HepG2 (cell line): ENCODE data around the gene ACTA2. TPM values are rescaled to one million over a fixed set of nuclear protein-coding genes. Genes with fewer than 3 reads are reported as not detected.

Source experiments
- CREM ChIP-seq, 2 experiments: sonication (generic) in 1 of 2; formaldehyde crosslinking in 1 of 2; IDR thresholded peaks; 2 replicates each; pipeline versions ENCODE4 v1.4.0 to v1.6.1; 2016 to 2020; ENCODE audit warnings: antibody characterized with exemption in 1 of 2, mild to moderate bottlenecking in 1 of 2, missing genetic modification reagents in 1 of 2
- ISL2 ChIP-seq: sonication (generic); formaldehyde crosslinking; IDR thresholded peaks from 2 replicates; pipeline ENCODE4 v1.5.0; 2020; ENCODE audit warnings: missing genetic modification reagents
- MBD4 ChIP-seq: IDR thresholded peaks from 2 replicates; pipeline ENCODE4 v1.6.1; 2012; ENCODE audit warnings: low read length, inconsistent platforms, borderline replicate concordance
- RARA ChIP-seq: IDR thresholded peaks from 2 replicates; pipeline ENCODE4 v1.6.1; 2016; ENCODE audit warnings: missing genetic modification reagents, missing compliant biosample characterization
- ZFP36L1 ChIP-seq: sonication (generic); formaldehyde crosslinking; IDR thresholded peaks from 2 replicates; pipeline ENCODE4 v1.8.0; 2022; ENCODE audit warnings: mild to moderate bottlenecking, missing genetic modification reagents, moderate library complexity
- ZNF33B ChIP-seq: sonication (generic); formaldehyde crosslinking; IDR thresholded peaks from 2 replicates; pipeline ENCODE4 v1.5.1; 2020; ENCODE audit warnings: mild to moderate bottlenecking, missing genetic modification reagents
- polyA plus RNA-seq, 8 experiments: library from polyadenylated mRNA; depleted of rRNA in 3 of 8; stranded (reverse) in 7 of 8; unstranded in 1 of 8; fragments of >200 nt; fragmentation: Illumina TruSeq in 4 of 8; extraction: Trizol in 4 of 8; gene quantifications; 2 replicates each; pipeline versions ENCODE4 v1.2.1 to v1.2.3, GENCODE V29; 2011 to 2016; ENCODE audit warnings: low read depth in 4 of 8, missing spikeins in 1 of 8, mixed read lengths in 1 of 8; ENCODE audit not compliant: insufficient read depth in 1 of 8
- total RNA-seq, 5 experiments: library from RNA; depleted of rRNA; stranded (reverse); fragments of >200 nt; fragmentation: Illumina TruSeq; extraction: Trizol; gene quantifications; 2 replicates each; pipeline ENCODE4 v1.2.3, GENCODE V29; 2016; ENCODE audit warnings: low read depth in 1 of 5
- TF ChIP-seq, protein P1 (sequence below): sonication (generic); formaldehyde crosslinking; IDR thresholded peaks from 2 replicates; pipeline ENCODE4 v1.4.0; 2020; ENCODE audit warnings: missing genetic modification reagents, borderline replicate concordance
- TF ChIP-seq, protein P2 (sequence below): sonication (generic); formaldehyde crosslinking; IDR thresholded peaks from 2 replicates; pipeline ENCODE4 v1.5.0; 2020; ENCODE audit warnings: mild to moderate bottlenecking, missing genetic modification reagents, borderline replicate concordance
- TF ChIP-seq, protein P3 (sequence below): sonication (generic); formaldehyde crosslinking; IDR thresholded peaks from 2 replicates; pipeline ENCODE4 v1.5.1; 2020; ENCODE audit warnings: missing genetic modification reagents, mild to moderate bottlenecking, borderline replicate concordance
- TF ChIP-seq, protein P4 (sequence below): sonication (generic); formaldehyde crosslinking; IDR thresholded peaks from 2 replicates; pipeline ENCODE4 v1.4.0; 2020; ENCODE audit warnings: missing genetic modification reagents, low read depth, mild to moderate bottlenecking, borderline replicate concordance
- TF ChIP-seq, protein P5 (sequence below): sonication (generic); formaldehyde crosslinking; IDR thresholded peaks from 2 replicates; pipeline ENCODE4 v1.4.0; 2020; ENCODE audit warnings: missing genetic modification reagents

ACTA2 gene
- total and polyA plus RNA-seq, 2 of the 13 experiments (the other 11 are each of a cell fraction or from before 2014, with no cell fraction given) = 21.8 to 59.9 TPM

DNA sequence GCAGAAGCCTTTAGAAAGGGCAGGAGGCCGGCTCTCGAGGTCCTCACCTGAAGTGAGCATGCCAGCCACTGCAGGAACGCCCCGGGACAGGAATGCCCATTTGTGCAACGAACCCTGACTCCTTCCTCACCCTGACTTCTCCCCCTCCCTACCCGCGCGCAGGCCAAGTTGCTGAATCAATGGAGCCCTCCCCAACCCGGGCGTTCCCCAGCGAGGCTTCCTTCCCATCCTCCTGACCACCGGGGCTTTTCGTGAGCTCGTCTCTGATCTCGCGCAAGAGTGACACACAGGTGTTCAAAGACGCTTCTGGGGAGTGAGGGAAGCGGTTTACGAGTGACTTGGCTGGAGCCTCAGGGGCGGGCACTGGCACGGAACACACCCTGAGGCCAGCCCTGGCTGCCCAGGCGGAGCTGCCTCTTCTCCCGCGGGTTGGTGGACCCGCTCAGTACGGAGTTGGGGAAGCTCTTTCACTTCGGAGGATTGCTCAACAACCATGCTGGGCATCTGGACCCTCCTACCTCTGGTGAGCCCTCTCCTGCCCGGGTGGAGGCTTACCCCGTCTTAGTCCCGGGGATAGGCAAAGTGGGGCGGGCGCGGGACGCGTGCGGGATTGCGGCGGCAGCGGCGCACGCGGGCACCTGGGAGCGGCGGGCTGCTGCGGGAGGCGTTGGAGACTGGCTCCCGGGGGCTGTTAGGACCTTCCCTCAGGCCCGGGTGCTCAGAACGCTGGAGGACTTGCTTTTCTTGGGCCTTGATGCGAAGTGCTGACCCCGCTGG lies 38.0 kb upstream of the ACTA2 start, which contains the start of gene FAS (continued):
- TF ChIP-seq, protein P1, sequence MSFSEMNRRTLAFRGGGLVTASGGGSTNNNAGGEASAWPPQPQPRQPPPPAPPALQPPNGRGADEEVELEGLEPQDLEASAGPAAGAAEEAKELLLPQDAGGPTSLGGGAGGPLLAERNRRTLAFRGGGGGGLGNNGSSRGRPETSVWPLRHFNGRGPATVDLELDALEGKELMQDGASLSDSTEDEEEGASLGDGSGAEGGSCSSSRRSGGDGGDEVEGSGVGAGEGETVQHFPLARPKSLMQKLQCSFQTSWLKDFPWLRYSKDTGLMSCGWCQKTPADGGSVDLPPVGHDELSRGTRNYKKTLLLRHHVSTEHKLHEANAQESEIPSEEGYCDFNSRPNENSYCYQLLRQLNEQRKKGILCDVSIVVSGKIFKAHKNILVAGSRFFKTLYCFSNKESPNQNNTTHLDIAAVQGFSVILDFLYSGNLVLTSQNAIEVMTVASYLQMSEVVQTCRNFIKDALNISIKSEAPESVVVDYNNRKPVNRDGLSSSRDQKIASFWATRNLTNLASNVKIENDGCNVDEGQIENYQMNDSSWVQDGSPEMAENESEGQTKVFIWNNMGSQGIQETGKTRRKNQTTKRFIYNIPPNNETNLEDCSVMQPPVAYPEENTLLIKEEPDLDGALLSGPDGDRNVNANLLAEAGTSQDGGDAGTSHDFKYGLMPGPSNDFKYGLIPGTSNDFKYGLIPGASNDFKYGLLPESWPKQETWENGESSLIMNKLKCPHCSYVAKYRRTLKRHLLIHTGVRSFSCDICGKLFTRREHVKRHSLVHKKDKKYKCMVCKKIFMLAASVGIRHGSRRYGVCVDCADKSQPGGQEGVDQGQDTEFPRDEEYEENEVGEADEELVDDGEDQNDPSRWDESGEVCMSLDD (CRISPR knock-in tag) = no peak
- TF ChIP-seq, protein P2, sequence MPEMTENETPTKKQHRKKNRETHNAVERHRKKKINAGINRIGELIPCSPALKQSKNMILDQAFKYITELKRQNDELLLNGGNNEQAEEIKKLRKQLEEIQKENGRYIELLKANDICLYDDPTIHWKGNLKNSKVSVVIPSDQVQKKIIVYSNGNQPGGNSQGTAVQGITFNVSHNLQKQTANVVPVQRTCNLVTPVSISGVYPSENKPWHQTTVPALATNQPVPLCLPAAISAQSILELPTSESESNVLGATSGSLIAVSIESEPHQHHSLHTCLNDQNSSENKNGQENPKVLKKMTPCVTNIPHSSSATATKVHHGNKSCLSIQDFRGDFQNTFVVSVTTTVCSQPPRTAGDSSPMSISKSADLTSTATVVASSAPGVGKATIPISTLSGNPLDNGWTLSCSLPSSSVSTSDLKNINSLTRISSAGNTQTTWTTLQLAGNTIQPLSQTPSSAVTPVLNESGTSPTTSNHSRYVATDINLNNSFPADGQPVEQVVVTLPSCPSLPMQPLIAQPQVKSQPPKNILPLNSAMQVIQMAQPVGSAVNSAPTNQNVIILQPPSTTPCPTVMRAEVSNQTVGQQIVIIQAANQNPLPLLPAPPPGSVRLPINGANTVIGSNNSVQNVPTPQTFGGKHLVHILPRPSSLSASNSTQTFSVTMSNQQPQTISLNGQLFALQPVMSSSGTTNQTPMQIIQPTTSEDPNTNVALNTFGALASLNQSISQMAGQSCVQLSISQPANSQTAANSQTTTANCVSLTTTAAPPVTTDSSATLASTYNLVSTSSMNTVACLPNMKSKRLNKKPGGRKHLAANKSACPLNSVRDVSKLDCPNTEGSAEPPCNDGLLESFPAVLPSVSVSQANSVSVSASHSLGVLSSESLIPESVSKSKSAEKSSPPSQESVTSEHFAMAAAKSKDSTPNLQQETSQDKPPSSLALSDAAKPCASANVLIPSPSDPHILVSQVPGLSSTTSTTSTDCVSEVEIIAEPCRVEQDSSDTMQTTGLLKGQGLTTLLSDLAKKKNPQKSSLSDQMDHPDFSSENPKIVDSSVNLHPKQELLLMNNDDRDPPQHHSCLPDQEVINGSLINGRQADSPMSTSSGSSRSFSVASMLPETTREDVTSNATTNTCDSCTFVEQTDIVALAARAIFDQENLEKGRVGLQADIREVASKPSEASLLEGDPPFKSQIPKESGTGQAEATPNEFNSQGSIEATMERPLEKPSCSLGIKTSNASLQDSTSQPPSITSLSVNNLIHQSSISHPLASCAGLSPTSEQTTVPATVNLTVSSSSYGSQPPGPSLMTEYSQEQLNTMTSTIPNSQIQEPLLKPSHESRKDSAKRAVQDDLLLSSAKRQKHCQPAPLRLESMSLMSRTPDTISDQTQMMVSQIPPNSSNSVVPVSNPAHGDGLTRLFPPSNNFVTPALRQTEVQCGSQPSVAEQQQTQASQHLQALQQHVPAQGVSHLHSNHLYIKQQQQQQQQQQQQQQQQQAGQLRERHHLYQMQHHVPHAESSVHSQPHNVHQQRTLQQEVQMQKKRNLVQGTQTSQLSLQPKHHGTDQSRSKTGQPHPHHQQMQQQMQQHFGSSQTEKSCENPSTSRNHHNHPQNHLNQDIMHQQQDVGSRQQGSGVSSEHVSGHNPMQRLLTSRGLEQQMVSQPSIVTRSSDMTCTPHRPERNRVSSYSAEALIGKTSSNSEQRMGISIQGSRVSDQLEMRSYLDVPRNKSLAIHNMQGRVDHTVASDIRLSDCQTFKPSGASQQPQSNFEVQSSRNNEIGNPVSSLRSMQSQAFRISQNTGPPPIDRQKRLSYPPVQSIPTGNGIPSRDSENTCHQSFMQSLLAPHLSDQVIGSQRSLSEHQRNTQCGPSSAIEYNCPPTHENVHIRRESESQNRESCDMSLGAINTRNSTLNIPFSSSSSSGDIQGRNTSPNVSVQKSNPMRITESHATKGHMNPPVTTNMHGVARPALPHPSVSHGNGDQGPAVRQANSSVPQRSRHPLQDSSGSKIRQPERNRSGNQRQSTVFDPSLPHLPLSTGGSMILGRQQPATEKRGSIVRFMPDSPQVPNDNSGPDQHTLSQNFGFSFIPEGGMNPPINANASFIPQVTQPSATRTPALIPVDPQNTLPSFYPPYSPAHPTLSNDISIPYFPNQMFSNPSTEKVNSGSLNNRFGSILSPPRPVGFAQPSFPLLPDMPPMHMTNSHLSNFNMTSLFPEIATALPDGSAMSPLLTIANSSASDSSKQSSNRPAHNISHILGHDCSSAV (CRISPR knock-in tag) = no peak
- no peak for TF ChIP-seq CREM (IDR thresholded peaks at IDR 0.05)
- TF ChIP-seq CREM (CRISPR knock-in tag; IDR thresholded peaks at IDR 0.05) = no peak
- TF ChIP-seq ZFP36L1 = no peak
- TF ChIP-seq ZNF33B (CRISPR knock-in tag) = peak; percentile 18; the same call in 1 of the 2 replicates
- TF ChIP-seq RARA (CRISPR knock-in tag) = no peak
- TF ChIP-seq, protein P3, sequence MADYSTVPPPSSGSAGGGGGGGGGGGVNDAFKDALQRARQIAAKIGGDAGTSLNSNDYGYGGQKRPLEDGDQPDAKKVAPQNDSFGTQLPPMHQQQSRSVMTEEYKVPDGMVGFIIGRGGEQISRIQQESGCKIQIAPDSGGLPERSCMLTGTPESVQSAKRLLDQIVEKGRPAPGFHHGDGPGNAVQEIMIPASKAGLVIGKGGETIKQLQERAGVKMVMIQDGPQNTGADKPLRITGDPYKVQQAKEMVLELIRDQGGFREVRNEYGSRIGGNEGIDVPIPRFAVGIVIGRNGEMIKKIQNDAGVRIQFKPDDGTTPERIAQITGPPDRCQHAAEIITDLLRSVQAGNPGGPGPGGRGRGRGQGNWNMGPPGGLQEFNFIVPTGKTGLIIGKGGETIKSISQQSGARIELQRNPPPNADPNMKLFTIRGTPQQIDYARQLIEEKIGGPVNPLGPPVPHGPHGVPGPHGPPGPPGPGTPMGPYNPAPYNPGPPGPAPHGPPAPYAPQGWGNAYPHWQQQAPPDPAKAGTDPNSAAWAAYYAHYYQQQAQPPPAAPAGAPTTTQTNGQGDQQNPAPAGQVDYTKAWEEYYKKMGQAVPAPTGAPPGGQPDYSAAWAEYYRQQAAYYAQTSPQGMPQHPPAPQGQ (CRISPR knock-in tag) = no peak
- TF ChIP-seq, protein P4, sequence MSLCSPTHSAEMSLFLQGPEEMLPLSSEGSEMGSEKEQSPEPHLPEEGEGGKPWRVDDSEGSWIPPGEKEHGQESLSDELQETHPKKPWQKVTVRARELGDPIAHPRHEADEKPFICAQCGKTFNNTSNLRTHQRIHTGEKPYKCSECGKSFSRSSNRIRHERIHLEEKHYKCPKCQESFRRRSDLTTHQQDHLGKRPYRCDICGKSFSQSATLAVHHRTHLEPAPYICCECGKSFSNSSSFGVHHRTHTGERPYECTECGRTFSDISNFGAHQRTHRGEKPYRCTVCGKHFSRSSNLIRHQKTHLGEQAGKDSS (CRISPR knock-in tag) = no peak
- TF ChIP-seq MBD4 = no peak
- no peak for TF ChIP-seq ISL2 (CRISPR knock-in tag)
- TF ChIP-seq, protein P5, sequence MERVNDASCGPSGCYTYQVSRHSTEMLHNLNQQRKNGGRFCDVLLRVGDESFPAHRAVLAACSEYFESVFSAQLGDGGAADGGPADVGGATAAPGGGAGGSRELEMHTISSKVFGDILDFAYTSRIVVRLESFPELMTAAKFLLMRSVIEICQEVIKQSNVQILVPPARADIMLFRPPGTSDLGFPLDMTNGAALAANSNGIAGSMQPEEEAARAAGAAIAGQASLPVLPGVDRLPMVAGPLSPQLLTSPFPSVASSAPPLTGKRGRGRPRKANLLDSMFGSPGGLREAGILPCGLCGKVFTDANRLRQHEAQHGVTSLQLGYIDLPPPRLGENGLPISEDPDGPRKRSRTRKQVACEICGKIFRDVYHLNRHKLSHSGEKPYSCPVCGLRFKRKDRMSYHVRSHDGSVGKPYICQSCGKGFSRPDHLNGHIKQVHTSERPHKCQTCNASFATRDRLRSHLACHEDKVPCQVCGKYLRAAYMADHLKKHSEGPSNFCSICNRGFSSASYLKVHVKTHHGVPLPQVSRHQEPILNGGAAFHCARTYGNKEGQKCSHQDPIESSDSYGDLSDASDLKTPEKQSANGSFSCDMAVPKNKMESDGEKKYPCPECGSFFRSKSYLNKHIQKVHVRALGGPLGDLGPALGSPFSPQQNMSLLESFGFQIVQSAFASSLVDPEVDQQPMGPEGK (CRISPR knock-in tag) = peak; percentile 53; the same call in 1 of the 2 replicates
